ENCODE results near the gene KRT86.
"Not testable (repeated sequence)": the region's sequence is repeated elsewhere in the genome, so short reads cannot be mapped to it uniquely, and the experiment has no call there.

The KRT86 gene

DNA sequence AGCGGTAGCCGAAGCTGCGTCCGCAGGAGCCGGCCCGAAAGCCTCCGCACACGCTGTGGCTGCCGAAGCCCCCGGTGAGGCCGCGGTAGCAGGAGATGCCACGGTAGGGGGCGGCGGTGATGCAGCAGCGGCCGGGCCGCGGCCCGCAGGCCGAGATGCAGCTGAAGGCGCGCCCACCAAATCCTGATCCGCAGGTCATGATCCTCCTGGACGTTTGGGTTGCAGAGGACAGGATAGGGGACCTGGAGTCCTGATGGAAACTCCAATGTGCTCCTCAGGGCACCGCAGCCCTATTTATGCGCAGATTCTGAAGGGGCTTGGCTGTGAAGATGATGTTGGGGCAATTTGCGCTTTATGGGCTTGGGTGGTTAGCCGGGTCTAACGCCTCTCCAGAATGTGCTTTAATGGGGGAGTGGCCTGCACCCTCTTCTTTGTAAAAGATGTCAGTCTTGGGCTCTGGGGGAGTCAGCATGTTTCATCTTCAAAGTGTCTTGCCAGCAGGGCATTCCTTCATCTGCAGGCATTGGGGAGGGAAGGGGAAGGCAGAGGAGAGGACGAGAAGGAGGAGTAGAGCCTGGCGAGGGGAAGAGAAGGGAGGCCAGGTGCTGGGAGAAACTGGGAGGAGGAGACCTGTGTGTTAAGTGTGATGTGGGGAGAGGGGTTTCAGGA is 17.0 kb downstream of the KRT86 start, which contains the start of gene KRT81:
Gene KRT81, minus strand, starts transcription at position 268 of the 669 bp plus-strand sequence. Its CDS starts 69 bp downstream, at position 199.
- DNase-seq (ENCODE audit: low read depth in 2 of 2), result no peak

DNA sequence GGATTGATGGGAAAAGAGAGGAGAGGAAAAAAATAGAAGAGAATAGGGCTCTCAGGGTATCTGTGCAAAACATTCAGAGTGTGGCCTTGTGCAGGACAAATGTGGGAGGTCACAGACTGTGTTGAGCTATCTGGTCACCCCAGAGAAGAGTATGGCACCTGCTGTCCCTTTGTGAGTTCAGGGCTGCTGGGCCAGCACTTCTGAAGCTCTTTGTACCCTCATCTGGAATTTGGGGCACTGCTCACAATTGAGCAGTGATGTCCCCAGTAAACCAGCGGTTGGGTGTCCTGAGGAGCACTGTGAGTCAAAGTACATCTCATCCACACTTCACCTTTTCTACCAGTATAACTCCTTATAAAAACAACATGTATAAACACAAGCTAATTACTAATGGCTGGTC is 19.5 kb downstream of the KRT86 start:
- no peak for DNase-seq (ENCODE audit: low read depth in 2 of 2)

DNA sequence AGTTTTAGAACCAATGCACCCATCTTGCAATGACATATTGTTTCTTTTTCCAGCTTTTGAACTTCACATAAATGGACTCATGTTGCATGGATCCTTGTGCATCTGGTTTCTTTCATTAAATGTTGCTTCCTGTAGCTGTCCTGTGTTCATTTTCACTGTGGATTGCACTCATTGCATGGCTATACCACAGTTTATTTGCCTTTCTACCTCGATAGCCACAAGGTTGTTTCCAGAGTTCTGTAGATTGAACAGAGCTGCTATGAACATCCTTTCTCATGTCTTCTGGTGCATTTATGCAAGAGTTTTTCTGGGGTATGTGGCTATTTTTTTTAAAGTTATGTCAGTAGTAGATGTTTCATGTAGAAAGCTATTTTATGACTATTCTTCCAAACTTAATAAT is 20.4 kb downstream of the KRT86 start:
- no peak for DNase-seq (ENCODE audit: low read depth in 2 of 2)

DNA sequence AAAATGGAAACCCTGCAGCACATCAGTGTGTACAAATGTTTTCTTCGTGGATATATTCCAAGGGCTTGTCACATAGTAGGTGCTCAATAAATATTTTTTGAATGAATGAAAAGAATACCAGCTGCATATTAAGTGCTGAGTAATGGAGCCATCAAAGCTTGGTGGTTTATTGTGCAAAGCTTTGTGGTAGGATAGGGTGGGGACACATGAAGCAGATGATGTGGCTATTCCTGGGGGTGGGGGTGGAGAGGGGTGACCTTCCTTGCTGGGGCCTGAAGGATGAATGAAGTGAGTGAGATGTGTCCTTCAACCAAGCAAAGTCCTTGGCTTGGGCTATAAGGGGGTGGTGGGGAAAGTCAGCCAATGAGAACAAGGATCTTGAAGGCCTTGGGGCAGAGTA is 21.2 kb downstream of the KRT86 start:
- DNase-seq (ENCODE audit: low read depth in 2 of 2), result no peak

DNA sequence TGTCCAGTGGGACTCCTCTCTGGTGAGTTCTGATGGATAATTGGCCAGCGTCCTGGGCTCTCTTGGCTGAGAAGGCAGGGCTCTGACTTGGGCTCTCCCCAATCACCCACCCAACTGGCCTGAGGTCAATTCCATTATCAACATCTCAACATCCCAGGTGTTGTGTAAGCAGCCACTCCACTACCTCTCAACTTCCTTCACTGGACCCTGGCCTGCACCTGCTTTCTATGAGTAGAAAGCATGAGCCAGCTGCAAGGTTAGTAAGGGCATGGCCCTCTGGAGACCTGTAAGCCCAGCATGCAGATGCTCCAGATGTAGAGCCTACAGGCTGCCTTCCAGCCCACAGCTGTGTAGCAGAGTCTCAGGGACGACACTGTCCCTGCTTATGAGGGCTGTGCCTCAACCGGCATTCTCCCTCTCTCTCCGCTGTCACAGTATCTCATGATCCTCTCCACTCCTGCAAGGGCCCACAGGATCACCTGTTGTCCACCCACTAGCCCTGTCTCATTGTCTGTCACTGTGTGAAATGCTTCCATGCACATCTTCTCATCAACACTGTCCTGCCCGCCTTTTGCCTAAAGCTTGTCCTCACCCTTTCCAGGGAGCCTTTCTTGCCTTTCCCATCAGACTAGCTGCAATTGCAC is 22.2 kb downstream of the KRT86 start:
- no peak for DNase-seq (ENCODE audit: low read depth in 2 of 2)

DNA sequence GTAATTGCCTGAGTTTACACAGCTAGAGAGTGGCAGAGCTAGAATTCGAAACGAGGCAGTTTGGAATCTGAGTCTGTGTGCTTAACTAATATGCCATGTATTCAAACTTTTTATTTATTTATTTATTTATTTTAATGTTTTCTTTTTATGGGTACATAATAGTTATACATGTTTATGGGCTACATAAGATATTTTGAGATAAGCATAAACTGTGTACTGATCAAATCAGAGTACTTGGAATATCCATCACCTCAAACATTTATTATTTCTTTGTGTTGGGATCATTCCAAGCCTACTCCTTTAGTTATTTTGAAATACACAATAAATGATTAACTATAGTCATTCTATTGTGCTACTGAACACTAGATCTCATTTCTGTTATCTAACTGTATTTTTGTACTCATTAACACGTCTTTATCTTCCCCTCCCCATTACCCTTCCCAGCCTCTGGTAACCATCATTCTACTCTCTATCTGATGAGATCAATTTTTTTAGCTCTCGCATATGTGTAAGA is 24.3 kb downstream of the KRT86 start:
- DNase-seq (ENCODE audit: low read depth in 2 of 2), result no peak

DNA sequence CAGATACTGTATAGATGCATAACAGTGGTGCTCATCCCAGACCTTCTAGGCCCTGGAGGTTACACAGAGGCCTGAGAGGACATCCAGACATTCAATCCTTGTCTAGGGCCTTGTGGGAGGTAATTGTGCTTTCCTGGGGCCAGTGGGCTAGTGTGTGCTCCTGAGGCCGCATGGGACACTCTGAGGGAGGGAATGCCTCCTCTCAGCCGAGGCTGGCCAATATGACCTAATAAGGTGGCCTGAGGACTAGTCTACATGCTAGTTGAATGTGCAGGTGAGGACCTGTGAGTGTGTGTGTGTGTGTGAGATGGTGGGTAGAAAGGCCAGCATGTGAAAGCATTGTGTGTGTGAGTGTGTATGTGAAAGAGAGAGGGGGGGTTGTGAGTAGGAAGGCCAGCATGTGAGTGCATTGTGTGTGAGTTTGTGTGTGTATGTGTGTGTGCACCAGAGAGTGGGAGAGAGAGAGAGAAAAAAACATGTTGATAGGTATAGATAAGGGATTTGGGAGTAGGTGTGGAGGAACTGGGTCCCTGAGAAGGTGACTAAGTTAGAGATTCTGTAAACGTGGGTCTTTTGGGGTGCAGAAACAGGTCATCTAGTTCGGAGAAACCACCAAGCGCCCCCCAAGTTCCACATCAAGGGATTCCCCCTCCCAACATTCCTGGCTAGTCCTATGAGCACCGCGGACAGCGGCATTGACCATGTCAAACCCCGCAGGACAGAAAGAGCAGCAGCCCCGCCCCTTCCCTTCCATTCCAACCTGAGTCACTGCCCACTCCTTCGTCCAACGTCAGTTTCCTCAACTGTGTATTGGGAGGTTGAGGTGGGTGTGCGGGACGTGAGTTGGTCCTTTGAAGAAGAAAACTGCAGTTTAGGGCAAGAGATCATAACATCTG is 26.6 kb downstream of the KRT86 start:
- DNase-seq (ENCODE audit: low read depth in 2 of 2), result no peak

DNA sequence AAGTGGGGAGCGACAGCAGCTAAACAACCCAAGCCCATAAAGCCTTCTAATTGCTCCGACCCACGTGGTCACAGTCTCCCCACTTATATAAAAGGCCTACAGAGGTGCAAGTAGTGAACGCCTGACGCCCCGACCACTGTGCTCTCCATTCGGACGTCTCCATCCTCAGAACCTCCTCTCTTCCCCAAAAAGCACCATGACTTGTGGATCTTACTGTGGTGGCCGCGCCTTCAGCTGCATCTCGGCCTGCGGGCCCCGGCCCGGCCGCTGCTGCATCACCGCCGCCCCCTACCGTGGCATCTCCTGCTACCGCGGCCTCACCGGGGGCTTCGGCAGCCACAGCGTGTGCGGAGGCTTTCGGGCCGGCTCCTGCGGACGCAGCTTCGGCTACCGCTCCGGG is 27.3 kb downstream of the KRT86 start:
- not testable (repeated sequence) for DNase-seq (ENCODE audit: low read depth in 2 of 2)

DNA sequence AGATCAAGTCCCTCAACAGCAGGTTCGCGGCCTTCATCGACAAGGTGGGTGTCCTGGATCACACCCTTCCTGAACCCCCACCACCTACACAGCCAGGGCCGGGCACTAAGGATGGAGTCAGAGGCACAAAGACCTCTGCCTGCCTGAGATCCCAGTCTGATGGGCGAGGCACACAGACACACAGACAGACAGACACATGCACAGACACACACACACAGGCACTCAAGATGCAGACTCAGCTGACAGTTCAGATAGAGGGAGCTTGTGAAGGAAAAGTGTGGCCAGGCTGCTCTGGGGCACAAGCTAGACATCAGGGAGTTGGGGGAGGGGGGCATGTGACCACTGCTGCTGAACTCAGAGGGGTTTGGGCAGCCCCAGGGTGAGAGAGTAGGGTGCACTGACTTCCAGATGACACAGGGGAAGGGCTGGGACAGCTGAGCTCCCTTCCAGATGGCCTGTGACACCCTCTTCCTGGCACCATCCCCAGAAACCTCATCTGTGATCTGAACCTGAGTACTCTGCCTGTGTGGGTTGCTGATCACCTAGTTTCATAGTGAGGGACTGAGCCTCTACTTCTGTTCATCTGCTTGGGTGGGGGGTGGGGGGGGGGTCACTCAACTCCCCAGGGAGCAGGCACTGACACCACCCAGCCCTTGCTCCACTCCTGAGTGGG is 27.9 kb downstream of the KRT86 start:
- not testable (repeated sequence) for DNase-seq (ENCODE audit: low read depth in 2 of 2)

DNA sequence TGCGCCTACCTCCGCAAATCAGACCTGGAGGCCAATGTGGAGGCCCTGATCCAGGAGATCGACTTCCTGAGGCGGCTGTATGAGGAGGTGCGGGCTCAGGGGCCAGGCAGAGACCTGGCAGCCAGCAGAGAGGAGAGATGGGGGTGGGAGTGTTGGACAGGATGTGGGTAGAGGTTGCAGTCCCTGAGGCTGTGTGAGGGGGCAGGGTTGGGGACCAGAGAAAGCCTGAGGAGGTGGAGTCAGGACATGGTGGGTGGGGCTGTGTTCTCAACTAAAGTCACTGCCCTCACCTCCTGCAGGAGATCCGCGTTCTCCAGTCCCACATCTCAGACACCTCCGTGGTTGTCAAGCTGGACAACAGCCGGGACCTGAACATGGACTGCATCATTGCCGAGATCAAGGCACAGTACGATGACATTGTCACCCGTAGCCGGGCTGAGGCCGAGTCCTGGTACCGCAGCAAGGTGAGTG is 30.5 kb downstream of the KRT86 start:
- not testable (repeated sequence) for DNase-seq (ENCODE audit: low read depth in 2 of 2)

DNA sequence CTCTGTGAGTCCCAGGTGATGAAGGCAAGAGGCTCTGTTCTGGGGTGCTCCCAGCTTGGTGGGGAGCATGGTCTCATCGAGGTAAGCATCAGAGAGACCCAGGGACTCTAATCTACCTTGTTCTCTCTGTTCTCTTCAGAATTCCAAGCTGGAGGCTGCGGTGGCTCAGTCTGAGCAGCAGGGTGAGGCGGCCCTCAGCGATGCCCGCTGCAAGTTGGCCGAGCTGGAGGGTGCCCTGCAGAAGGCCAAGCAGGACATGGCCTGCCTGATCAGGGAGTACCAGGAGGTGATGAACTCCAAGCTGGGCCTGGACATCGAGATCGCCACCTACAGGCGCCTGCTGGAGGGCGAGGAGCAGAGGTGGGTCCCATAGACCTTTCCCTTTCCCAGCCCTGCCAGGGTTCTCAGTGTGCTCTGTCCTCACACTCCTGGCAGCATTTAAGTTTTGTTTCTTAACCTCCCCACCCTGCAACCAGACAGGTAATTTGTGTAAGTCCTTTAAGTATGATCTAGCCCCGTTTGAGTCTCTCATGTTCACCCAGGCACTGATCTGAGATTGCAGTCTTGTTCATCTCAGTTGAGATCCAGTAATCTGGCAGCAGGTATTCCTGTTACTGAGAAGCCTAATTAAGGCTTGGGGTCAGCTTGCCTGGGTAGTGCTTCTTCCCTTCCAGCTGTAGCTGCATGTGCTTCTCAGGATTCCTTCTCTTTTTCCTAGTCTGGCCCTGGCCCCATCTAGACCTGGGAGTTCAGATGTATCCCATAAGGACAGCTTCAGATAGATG is 31.7 kb downstream of the KRT86 start:
- no peak for DNase-seq (ENCODE audit: low read depth in 2 of 2)

DNA sequence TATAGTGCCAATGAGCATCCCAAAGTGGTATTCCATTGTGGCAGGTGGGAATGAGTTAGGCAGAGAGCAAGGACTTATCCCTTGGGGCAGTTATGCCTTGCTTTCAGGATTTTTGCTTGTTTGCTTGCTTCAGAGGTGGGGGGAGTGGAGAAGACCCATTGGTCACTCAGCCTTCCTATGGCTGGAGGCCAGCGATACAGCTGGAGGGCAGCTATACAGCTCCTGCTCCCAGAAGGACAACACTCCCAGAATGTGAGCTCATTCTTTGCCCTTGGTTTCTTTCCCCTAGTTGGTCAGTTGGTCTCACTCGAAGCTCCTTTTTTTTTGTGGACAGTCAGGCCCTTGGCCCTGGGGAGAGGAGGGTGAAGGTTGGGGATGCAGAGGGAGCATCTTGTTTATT is 32.3 kb downstream of the KRT86 start:
- DNase-seq (ENCODE audit: low read depth in 2 of 2), result no peak

DNA sequence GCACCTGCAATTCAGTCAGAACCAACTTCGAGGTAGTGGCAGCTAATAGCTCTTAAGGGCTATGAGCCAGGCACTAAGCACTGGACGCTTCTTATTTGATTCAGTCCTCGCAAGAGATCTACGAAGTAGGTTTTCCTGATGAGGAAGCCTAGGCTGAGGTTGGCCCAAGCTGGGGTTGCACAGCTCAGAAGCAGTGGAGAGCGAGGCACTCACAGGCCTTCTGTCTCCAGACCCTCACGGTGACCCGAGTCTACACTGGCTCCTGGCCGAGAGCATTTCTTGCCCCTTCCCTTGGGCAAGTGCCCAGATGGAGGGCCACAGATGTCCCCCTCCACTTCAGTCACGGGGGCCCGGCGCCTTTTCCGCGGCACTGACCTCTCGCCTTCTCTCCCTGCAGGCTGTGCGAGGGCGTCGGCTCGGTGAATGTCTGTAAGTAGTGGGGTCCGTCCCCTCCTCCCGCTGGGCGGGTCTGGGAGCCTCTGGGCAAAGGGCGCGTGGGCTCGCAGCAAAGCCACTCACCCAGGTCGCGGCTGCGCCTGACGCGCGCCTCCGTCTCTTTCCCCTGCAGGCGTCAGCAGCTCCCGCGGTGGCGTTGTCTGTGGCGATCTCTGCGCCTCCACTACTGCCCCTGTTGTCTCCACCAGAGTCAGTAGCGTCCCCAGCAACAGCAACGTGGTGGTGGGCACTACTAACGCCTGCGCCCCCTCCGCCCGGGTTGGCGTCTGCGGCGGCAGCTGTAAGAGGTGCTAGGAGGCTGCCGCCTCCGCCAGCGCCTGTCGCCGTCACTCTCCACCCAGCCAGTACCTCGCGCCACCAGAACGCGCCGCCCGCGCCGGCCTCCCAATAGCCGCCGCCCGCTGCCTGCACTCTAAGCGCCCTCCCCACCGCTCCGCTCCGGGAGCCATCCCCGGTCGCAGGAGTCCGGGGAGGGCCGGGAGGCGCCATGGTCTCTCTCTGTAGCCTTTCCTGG is 33.7 kb downstream of the KRT86 start:
- peak; percentile 33 for DNase-seq (ENCODE audit: low read depth in 2 of 2)

DNA sequence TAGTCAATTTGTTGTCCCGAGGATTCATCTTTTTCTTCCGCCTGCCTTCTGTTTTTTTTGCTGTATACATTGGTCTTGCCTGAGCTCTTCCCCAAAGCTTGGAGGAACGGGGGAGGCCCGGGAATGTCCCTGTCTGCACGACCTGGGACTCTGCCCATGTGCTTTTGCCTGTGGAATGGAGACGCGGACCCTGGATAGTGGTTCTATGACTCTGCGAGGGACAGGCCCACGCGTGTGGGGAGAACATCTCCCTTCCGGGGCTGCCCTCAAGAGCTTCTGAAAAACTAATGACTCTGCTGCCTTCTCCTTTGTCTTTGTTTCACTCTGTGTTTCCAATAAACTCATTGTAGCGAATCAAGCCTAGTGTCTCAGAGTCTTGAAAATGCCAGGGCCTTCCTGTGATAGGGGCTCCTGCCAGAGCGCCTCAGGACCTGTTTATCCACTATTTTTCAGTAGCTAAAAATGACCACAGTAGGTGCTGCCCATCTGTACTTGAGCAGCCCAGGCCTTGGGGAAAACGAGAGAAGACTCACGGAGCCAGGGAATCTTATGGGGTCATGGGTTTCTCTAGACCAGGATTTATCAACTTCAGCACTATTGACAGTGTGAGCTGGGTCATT is 34.5 kb downstream of the KRT86 start:
- DNase-seq (ENCODE audit: low read depth in 2 of 2), result no peak

DNA sequence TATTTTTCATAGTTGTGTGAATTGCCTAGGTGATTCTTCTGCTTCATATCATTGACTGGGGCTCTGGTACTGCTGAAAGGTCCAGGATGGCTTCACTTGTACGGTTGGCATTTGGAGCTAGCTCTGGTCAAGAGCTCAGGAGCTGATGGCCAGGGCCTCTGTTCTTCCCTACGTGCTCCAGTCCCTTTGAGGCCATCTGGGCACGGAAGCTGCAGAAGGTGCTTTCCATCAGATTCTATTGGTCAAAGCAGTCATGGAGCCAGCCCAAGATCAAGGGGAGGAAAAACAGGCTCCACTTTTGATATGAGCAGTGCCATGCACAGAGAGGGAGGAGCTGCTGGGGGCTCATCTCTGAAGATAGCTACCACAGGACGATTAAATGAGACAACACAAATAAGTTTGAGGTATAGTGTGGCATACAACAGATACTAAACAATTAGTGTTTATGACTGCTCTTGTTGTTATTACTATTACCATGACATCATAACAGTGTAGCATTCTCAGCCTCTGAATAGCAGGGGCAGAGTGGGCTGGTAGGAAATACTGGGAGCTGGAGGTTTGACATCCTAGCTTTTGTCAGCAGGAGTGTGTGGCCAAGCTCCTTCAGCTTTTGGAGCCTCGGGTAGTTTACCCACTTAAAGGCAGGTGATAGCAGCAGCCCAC is 36.3 kb downstream of the KRT86 start:
- DNase-seq (ENCODE audit: low read depth in 2 of 2), result no peak

DNA sequence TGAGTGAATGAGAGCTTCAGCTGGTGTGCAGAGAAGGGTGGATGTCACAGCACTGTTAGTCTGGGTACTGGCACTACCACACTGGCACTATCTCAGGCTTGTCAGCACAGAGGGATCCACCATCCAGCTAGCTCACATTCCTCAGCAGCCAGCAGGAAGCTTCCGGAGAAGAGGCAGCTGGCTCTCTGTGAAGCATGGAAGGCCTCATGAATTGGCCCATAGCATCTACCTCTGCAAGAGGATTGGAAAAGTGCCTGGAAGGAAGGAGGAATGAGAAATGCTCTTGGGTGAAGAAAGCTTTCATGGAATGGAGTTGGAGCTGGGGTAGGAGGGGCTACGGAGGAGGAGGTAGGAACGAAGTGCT is 36.8 kb downstream of the KRT86 start:
- DNase-seq (ENCODE audit: low read depth in 2 of 2), result no peak

DNA sequence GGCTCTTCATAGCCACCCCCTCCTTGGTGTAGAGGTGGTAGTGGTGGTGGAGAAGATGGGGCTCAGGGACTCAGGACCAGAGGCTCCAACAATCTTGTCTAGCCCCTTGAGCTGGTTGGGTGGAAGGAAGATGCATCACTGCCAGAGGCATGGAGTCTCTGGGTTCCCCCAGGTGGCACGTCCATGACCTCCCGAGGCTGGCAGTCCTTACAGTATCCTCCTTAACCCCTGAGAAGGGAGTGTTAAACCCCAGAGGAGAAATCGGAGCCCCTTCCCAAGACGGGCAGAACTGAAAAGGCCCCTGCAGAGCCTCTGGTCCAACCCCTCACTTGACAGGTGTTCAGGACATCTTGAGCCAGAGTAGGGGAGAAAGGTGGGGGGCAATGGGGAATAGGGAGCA is 37.6 kb downstream of the KRT86 start:
- DNase-seq (ENCODE audit: low read depth in 2 of 2), result no peak

DNA sequence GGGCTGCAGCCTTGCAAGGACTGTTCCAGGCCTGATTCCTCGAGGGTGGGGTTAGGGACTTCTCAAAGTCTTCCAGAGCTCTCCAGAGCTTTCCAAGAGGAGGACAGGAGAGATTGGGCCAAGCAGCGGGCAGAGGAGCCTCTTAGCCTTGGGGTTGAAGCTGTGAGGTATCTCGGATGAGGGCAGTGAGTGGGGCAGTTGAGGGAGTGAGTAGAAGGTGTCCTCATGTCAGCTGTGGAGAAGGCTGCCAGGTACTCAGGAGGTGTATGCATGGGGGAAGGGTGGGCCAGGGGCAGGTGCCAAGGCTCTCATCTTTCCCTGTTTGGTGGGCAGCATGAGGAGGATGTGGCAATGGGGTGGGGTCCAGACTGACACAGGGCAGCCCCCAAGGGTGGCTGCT is 39.0 kb downstream of the KRT86 start:
- DNase-seq (ENCODE audit: low read depth in 2 of 2), result no peak

DNA sequence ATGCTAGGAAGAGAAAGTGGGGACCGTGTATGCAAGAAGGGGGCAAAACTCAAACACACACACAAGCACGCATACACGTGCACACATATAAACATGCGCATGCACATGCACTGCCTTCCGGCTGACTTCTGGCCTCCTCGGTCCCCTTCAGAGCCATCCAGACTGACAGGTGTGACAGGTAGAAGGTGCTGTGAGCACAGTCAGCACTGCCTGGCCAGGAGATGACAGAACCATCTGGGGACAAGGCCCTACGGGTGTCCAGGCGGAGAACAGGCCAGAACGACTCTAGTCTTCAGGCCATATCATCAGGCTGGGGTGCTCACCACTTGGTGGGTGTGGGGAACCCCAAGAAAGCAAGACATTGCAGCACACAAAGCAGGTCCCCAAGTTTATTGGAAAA is 39.5 kb downstream of the KRT86 start:
- no peak for DNase-seq (ENCODE audit: low read depth in 2 of 2)
